Mesenchymal stem cell (in vitro differentiated cells and primary cell): ENCODE data around the gene TOX2.

Experiments
- DNase-seq: peaks from one replicate; pipeline ENCODE4 v3.0.0-alpha.2; 2013
- H2AFZ ChIP-seq: one replicate; pipeline ENCODE4 v1.6.1; 2013; ENCODE audit warnings: low read depth, mild to moderate bottlenecking, control low read depth, inconsistent platforms, low read length, moderate library complexity
- H2AK5ac ChIP-seq: 2 replicates; pipeline ENCODE4 v1.6.1; 2013; ENCODE audit warnings: low read length, moderate library complexity, mild to moderate bottlenecking, inconsistent platforms; ENCODE audit not compliant: severe bottlenecking
- H2BK120ac ChIP-seq: one replicate; pipeline ENCODE4 v1.6.1; 2013; ENCODE audit warnings: low read depth, mild to moderate bottlenecking, inconsistent platforms, low read length, moderate library complexity
- H2BK12ac ChIP-seq, 2 experiments: one replicate each; pipeline ENCODE4 v1.6.1; 2013; ENCODE audit warnings: inconsistent platforms in 2 of 2, low read length in 2 of 2, mild to moderate bottlenecking in 2 of 2, moderate library complexity in 2 of 2, control low read depth in 1 of 2
- H2BK15ac ChIP-seq: one replicate; pipeline ENCODE4 v1.6.1; 2013; ENCODE audit warnings: mild to moderate bottlenecking, low read depth, inconsistent platforms; ENCODE audit not compliant: poor library complexity, severe bottlenecking
- H2BK5ac ChIP-seq: 2 replicates; pipeline ENCODE4 v1.6.1; 2013; ENCODE audit warnings: low read depth, mild to moderate bottlenecking, low read length, control low read depth, inconsistent platforms; ENCODE audit not compliant: poor library complexity, severe bottlenecking
- H3K14ac ChIP-seq, 2 experiments: one replicate each; pipeline ENCODE4 v1.6.1; 2013; ENCODE audit warnings: inconsistent platforms in 2 of 2, low read length in 2 of 2, control low read depth in 1 of 2, mild to moderate bottlenecking in 1 of 2, moderate library complexity in 1 of 2
- H3K18ac ChIP-seq, 2 experiments: one replicate each; pipeline ENCODE4 v1.6.1; 2013; ENCODE audit warnings: inconsistent platforms in 2 of 2, low read length in 2 of 2, control low read depth in 1 of 2, low read depth in 1 of 2, mild to moderate bottlenecking in 1 of 2
- H3K23ac ChIP-seq, 2 experiments: one replicate each; pipeline ENCODE4 v1.6.1; 2013; ENCODE audit warnings: inconsistent platforms in 2 of 2, low read length in 2 of 2, mild to moderate bottlenecking in 2 of 2, moderate library complexity in 2 of 2, control low read depth in 1 of 2
- H3K27ac ChIP-seq: 2 replicates; pipeline ENCODE4 v1.5.1; 2013; ENCODE audit warnings: mild to moderate bottlenecking, moderate library complexity, low read length, control low read depth, inconsistent platforms; ENCODE audit not compliant: poor library complexity, severe bottlenecking
- H3K27me3 ChIP-seq, 2 experiments: 2 replicates each; pipeline versions ENCODE4 v1.6.1 to v1.7.0; 2013; ENCODE audit warnings: low read length in 2 of 2, mild to moderate bottlenecking in 2 of 2, moderate library complexity in 2 of 2, control low read depth in 1 of 2, inconsistent platforms in 1 of 2; ENCODE audit not compliant: control insufficient read depth in 1 of 2, insufficient read depth in 1 of 2
- H3K36me3 ChIP-seq, 2 experiments: 2 replicates each; pipeline versions ENCODE4 v1.6.1 to v1.7.0; 2013; ENCODE audit warnings: low read length in 2 of 2, control low read depth in 1 of 2, inconsistent platforms in 1 of 2, low read depth in 1 of 2, mild to moderate bottlenecking in 1 of 2; ENCODE audit not compliant: insufficient read depth in 2 of 2, control insufficient read depth in 1 of 2
- H3K4ac ChIP-seq, 2 experiments: one replicate each; pipeline ENCODE4 v1.6.1; 2013; ENCODE audit warnings: inconsistent platforms in 2 of 2, low read length in 2 of 2, mild to moderate bottlenecking in 2 of 2, moderate library complexity in 2 of 2, control low read depth in 1 of 2, low read depth in 1 of 2
- H3K4me1 ChIP-seq: 2 replicates; pipeline ENCODE4 v1.6.1; 2013; ENCODE audit warnings: low read depth, low read length, control low read depth; ENCODE audit not compliant: control insufficient read depth, insufficient read depth
- H3K4me2 ChIP-seq: 2 replicates; pipeline ENCODE4 v1.6.1; 2013; ENCODE audit warnings: low read length, mild to moderate bottlenecking, inconsistent platforms; ENCODE audit not compliant: poor library complexity, severe bottlenecking
- H3K4me3 ChIP-seq, 2 experiments: 2 replicates each; pipeline versions ENCODE4 v1.5.1 to v1.7.0; 2013; ENCODE audit warnings: low read length in 2 of 2, mild to moderate bottlenecking in 2 of 2, control low read depth in 1 of 2, low read depth in 1 of 2; ENCODE audit not compliant: insufficient read depth in 1 of 2
- H3K79me1 ChIP-seq: replicated peaks from 2 replicates; pipeline ENCODE4 v1.6.1; 2013; ENCODE audit warnings: mild to moderate bottlenecking, control low read depth, low read length, inconsistent platforms; ENCODE audit not compliant: poor library complexity, severe bottlenecking
- H3K9ac ChIP-seq: 2 replicates; pipeline ENCODE4 v1.7.0; 2013; ENCODE audit warnings: mild to moderate bottlenecking, low read length, moderate library complexity
- H3K9me3 ChIP-seq: 2 replicates; pipeline ENCODE4 v1.7.0; 2013; ENCODE audit warnings: mild to moderate bottlenecking, low read length; ENCODE audit not compliant: control insufficient read depth
- H4K8ac ChIP-seq: one replicate; pipeline ENCODE4 v1.6.1; 2013; ENCODE audit warnings: inconsistent platforms, mild to moderate bottlenecking, low read length, moderate library complexity
- H4K91ac ChIP-seq: one replicate; pipeline ENCODE4 v1.6.1; 2013; ENCODE audit warnings: mild to moderate bottlenecking, low read length, inconsistent platforms
- WGBS: methylation state at CpG from one replicate; pipeline ENCODE4 v1.1.7; 2013; ENCODE audit warnings: mixed read lengths; 5-methylcytosine and 5-hydroxymethylcytosine counted together

The TOX2 gene

GRCh38 chr20:44009679-44009992 is 95.0 kb downstream of the TOX2 start:
- no peak overlapping the region for H3K14ac ChIP-seq
- H3K9ac ChIP-seq: no peak overlapping the region
- H3K18ac ChIP-seq: no peak overlapping the region
- H3K23ac ChIP-seq: no peak overlapping the region
- peaks cover 20 to 36% of the 10 kb centered on the region in 2 experiments for H3K27me3 ChIP-seq
- H3K4ac ChIP-seq: no peak overlapping the region
- H3K4me3 ChIP-seq: no peak overlapping the region
- WGBS: 97% methylated on average over 5 of the region's 5 CpGs
- no peaks in the 10 kb centered on the region for H3K36me3 ChIP-seq
- H2AFZ ChIP-seq: no peak overlapping the region
- H2AK5ac ChIP-seq: no peak overlapping the region
- H3K9me3 ChIP-seq: no peaks in the 10 kb centered on the region
- no peak overlapping the region for H2BK120ac ChIP-seq
- no peak for DNase-seq
- H2BK5ac ChIP-seq: no peak overlapping the region
- H4K8ac ChIP-seq: no peak overlapping the region
- H3K4me2 ChIP-seq: no peak overlapping the region
- no peak overlapping the region for H2BK15ac ChIP-seq
- H2BK12ac ChIP-seq: no peak overlapping the region
- no peaks in the 10 kb centered on the region for H3K4me1 ChIP-seq
- H4K91ac ChIP-seq: no peak overlapping the region
- H3K79me1 ChIP-seq: no peaks in the 10 kb centered on the region
- no peak overlapping the region for H3K27ac ChIP-seq

- no peak overlapping the region for H3K4me2 ChIP-seq
Observed at GRCh38 chr20:44010162-44010704, 95.6 kb downstream of the TOX2 start.

GRCh38 chr20:44011251-44011940 is 96.7 kb downstream of the TOX2 start:
- Histone ChIP-seq H3K14ac (no peak overlapping the region), H3K27ac (no peak overlapping the region), H2BK120ac (no peak overlapping the region), H2AK5ac (no peak overlapping the region), H4K91ac (no peak overlapping the region), H3K9me3 (no peaks in the 10 kb centered on the region), H3K4me2 (no peak overlapping the region), H3K27me3 (peaks cover 30 to 37% of the 10 kb centered on the region in 2 experiments), H2AFZ (no peak overlapping the region), H2BK15ac (no peak overlapping the region), H2BK12ac (no peak overlapping the region), H3K4ac (no peak overlapping the region), H2BK5ac (no peak overlapping the region), H4K8ac (no peak overlapping the region), H3K18ac (no peak overlapping the region), H3K79me1 (no peaks in the 10 kb centered on the region), H3K4me3 (no peak overlapping the region), H3K9ac (no peak overlapping the region), H3K23ac (no peak overlapping the region), H3K4me1 (no peaks in the 10 kb centered on the region), H3K36me3 (no peaks in the 10 kb centered on the region)
- no peak for DNase-seq
- 95% methylated on average over 9 of the region's 10 CpGs for WGBS

More at GRCh38 chr20:44010162-44010704, 95.6 kb downstream of the TOX2 start:
- Histone ChIP-seq H2AFZ (no peak overlapping the region), H2BK15ac (no peak overlapping the region), H2AK5ac (no peak overlapping the region), H3K14ac (no peak overlapping the region), H4K8ac (no peak overlapping the region), H3K18ac (no peak overlapping the region), H2BK5ac (no peak overlapping the region), H3K4me1 (no peaks in the 10 kb centered on the region), H2BK120ac (no peak overlapping the region), H3K9me3 (no peaks in the 10 kb centered on the region), H4K91ac (no peak overlapping the region), H3K27ac (no peak overlapping the region), H3K79me1 (no peaks in the 10 kb centered on the region), H2BK12ac (no peak overlapping the region), H3K4me3 (no peak overlapping the region), H3K4ac (no peak overlapping the region), H3K9ac (no peak overlapping the region), H3K27me3 (peaks cover 20 to 39% of the 10 kb centered on the region in 2 experiments), H3K36me3 (no peaks in the 10 kb centered on the region), H3K23ac (no peak overlapping the region)
- DNase-seq: no peak
- WGBS: 91% methylated on average over 9 of the region's 9 CpGs

- Histone ChIP-seq H2AFZ (no peak overlapping the region), H2AK5ac (no peak overlapping the region), H2BK5ac (no peak overlapping the region), H3K18ac (peak overlapping the region in 1 of 2 experiments; percentile 44), H3K4me3 (no peak overlapping the region), H3K27ac (no peak overlapping the region), H2BK120ac (no peak overlapping the region), H3K4me2 (no peak overlapping the region), H4K8ac (no peak overlapping the region), H4K91ac (no peak overlapping the region), H3K14ac (no peak overlapping the region), H3K4me1 (no peaks in the 10 kb centered on the region), H3K23ac (no peak overlapping the region), H3K79me1 (no peaks in the 10 kb centered on the region), H3K27me3 (peaks cover 32 to 37% of the 10 kb centered on the region in 2 experiments), H3K9me3 (no peaks in the 10 kb centered on the region), H3K36me3 (no peaks in the 10 kb centered on the region), H2BK15ac (no peak overlapping the region), H2BK12ac (no peak overlapping the region), H3K9ac (no peak overlapping the region), H3K4ac (no peak overlapping the region)
- DNase-seq: no peak
- 92% methylated on average over 4 of the region's 4 CpGs for WGBS
Observed at GRCh38 chr20:44012466-44013226, 98.0 kb downstream of the TOX2 start.
